SIG-M5 treated with dmso at 0.1 percent for 504 hours (cell line): Measurements from ENCODE around the gene RGR.

Source experiments
- DNase-seq: peaks from one replicate; lab custom pipeline; 2025; ENCODE audit not compliant: unreplicated experiment; lab: John Stamatoyannopoulos, UW

The RGR gene

DNA sequence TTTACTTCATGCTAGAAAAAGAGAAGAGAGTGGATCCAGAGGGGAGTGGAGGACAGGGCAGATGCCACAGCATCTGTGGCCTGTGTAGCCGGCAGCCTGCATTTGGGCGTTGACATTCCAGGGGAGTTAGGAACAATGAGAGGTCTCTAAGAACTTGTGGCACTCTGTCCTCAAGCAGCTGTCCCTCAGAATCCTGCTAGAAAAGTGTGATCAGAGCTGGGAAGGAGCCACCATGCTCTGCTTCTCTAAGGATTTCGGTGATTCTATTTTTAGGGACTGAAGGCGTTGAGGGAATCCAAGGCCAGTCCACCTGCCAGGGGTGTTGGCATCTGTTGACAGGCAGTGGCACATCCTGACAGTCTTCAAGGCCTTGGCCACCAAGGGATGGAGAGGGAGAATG is 27.1 kb upstream of the RGR start:
- DNase-seq, result no peak

DNA sequence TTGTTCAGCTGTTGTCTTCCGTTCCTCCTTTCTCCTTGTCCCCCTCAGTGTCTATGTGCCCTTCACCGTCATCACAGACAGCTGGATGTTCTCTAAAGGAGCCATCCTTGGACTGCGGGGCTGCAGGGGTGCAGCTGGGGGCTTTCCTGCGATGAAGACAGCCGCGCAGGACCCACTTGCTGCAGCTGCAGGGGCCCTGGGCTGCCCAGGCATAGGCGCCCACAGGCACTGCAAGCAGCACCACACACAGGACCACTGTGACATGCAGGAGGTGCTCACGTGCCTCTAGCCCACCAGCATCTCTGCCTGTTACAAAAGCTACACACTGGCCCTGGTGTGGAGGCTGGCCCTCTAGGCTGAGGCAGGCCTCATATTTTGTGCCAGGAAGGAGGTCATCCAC is 22.9 kb upstream of the RGR start:
- no peak for DNase-seq

DNA sequence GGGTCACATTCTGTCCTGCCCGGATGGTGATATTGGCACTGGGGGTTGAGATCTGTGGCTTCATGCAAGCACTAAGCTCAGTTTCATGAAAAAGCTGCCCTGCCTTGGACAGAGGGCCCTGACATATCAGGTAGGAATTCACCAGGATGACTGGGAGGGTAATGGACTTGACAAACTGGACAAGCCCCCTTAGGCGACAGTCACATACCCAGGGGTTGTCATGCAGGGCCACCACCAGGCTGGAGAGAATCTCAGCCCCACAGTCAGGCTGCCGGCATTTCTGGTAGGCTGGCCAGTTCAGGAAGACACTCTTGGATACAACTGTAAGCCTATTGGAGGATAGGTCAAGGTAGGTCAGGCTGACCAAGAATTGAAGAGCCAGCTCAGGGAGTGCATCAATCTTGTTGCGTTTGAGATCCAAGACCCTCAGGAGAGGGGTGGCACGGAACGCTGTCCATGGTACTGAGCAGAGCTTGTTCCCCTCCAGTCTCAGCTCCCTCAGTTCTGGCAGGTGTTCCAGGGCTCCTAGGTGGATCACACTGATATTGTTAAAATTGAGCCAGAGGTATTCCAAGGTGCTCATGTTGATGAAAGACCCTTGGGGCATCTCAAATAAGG is 20.3 kb upstream of the RGR start:
- DNase-seq, result no peak

DNA sequence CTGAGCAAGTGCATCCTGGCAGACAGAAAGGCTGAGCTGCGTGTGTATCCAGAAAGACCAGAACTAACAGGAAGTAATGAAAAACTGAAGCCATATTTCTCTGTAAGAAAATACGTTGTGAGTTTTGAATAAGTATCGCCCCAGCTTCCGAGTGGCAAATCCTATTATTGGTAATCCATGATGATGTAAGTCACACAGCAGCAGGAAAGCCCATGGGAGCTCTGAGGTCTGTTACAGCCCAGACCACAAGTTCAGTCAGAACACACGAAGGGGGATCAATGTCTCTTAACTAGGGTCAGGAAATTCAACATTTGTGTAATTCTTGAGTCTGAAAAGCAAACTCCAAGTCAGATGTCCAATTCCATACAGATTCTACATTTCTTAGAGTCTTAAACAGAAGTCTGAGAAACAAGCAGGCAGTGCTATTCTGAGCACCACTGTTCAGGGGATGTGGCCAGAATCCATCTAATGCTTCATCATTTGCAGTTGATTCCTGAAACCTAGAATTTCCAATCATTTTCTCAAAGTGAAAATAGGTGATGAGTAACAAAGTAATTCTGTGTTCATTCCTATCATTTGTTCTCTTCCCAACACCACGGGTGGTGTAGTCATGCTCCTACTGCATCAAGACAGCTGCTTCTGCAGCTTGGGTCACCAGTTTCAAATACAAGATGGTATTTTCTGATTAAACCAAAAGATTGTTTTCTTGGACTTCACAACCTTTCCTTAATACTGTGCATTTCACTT is 19.3 kb upstream of the RGR start, which contains the start of gene LRIT2:
Gene LRIT2, minus strand, starts transcription at position 118 of the 747 bp plus-strand sequence. Its CDS starts 24 bp downstream, at position 94.
- DNase-seq, result no peak

DNA sequence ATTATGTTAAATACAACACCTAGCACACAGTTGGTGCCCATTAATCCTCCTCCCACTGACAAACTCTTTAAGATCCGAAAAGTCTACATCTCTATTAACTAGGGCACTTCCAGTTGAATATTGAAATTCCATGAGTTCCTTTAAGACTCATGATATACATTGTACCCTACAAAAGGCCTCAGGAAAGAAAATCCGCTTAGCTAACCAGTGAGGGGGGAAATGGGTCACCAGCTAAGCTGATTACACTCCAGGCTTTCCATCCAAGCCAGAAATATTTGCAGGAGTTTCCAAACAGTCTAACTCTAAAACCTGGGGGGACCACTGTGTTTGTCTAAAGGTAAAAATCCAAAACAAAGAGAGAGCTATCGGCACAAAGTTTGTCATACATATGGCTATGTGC is 18.2 kb upstream of the RGR start:
- DNase-seq, result no peak

DNA sequence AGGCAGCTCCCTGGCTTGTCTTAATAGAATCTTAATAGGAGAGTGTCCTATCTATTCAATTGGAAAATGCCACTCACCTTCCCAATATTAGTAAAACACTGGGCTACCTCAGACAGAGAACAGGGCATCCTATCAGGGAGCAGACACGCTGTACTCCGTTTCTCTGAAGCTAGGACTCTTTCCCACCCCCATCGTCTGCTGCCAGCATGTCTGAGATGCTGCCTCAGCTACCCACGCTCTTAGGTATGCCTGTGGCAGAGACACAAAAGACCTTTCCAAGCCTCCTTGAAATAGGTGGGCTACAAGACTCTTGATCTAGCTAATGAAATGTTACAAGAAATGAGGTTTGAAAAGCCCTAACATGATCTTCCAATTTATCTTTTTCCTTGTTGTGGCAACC is 17.0 kb upstream of the RGR start:
- DNase-seq, result no peak

DNA sequence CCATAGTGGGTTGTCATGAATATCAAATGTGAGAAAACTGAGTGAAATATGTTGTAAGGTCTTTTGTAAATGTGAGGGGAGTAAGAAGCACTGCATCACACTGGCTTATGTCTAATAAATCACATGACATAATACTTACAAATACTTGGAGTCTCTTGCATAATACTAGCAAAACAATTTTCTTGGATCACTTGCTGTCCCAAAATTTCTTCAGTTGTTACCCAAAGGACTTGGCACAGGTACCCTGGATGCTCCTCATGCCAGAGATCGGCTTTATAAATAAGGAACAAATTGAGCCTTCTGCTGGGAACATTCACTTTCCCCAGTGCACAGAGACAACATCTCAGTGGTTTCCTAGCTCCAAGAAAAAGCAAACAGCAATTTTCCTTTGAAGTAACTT is 14.5 kb upstream of the RGR start:
- DNase-seq, result no peak

DNA sequence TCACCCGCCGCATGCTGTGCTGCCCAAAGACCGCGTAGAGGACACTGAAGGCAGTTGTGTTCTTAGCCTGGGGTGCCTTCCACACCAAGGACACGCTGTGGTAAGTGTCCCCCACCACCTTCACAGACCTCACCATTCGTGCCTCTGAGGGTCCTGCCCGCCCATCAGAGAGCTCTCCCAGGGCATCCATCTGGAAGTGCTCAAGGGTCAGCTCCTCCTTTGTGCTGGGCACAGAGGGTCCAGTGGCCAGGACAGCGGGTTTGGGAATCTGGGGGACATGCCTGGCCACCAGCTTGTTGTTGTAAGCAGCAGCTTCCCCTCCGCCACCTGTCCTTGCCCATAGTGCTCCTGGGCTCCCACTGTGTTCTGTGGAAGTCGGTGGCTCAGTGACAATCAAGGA is 12.5 kb upstream of the RGR start:
- DNase-seq, result no peak

DNA sequence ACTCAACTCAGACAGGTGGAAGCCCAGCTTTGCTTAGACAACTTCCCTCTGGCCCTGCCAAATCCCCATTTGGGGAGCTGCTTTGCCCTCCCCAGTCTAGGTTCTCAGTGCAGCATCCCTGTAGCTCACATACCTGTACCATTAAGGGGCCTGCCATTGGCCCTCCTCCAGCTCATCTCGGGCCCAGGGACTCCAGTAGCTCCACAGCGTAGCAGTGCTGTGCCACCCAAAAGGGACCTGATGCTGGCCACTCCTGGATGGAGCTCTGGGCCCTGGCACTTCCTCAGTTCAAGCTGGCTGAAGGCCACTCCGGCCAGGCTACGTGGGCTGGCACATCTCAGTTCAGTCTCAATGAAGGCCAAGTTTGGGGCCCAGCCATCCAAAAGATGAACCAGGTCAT is 10.9 kb upstream of the RGR start:
- no peak for DNase-seq

DNA sequence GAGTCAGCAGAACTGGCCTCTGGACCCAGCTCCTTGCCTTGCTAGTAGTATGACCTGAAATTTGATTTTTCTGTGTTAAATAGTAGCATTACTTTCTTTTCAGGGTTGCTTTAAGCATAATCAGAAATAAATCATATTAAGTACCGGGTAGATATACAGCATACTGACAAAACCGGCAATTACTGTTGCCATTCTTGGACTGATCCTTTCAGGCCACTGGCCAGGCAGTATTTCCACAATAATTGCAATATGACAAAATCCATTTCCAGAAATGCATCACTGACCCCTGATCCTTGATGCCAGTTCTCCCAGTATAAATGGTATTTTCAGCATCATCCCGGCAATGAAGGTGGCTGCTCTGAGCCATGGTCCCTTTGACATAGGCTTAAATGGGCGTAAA is 10.4 kb upstream of the RGR start:
- no peak for DNase-seq

DNA sequence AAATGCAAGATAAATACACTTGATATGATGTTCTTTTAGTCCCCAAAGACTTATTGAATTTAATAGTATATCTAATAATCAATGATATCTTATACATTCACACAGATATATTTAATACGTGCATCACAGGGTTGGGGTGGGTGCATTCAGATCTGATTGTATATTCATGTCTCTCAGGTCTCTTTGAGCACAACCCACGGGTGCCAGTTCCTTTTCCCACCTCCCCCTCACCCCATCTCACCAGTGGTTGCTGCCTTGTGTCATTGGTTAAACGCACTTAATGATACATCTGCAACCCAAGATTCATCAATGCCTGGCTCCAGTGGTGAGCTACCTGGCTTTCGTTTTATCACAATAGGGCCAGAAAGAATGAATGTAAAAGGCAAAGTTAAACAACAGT is 9.8 kb upstream of the RGR start:
- no peak for DNase-seq

DNA sequence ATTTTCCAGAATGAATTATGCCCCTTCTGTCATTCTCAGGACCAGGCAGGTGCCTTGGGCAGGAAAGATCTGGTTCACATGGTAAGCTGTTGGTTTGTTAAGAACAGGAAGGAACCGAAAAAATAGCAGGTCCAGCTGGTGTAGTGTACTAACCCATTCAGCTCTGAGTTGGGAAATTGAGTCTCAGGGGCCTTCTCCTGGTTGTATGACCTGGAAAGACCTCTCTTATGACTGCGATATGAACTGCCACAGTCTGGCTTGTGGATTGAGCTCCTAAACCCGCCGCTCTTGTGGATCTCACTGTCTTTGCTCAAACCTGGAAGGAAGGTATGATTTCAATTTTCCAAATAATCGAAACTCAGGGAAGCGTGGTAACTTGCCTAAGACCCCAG is 8.1 kb upstream of the RGR start:
- no peak for DNase-seq

DNA sequence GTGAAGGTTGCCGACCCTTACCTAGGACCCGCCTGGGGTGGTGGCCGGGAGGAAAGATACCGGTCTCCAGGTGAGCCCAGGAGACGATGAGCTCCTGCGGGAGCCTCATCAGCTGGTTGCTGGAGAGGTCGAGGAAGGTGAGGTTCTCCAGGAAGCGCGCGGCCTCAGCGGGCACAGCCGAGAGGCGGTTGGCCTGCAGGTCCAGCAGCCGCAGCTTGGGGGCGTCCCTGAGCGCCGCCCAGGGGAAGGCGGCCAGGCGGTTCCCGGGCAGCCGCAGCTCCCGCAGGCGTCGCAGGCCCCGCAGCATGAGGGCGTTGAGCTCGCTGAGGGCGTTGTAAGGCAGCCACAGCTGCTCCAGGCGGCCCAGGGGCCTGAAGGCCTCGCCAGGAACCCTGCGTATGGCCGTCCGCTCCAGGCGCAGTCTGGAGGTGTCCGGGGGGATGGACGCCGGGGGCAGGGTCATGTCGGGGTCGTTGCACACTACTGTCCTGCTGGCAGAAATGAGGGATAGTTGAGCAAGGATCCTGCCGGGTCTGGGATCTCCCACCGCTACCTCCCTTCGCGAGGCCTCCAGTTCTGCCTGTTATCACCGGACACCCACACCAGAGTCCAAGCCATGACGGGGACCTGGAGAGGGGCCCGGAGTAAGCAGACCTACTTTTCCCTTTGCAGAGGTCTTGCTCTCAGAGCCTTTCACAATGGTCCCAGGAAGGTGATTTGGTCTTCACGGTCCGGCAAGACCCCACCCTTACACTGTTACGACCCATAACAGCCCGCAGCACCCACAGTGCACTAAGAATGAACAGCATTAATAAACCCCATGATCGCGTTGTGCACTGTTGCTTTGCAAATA is 7.4 kb upstream of the RGR start:
- DNase-seq, result no peak

DNA sequence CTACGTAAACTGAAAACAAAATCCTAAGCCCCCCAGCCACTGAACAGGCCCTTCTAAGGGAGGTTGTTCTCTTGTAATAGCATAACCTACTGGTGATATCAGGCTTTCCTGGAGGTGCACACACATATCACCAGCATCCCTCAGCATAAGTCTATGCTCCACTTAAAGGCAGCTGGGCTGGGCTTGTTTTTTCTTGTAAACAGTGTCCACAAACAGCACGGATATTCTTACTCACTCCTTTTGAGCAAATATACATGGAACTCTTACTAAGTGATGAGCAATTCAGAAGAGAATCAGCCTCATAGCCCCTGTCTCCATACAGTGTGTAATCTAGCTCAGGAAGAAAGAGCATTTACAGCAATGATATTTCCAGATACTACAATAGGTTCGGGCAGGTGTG is 5.9 kb upstream of the RGR start:
- no peak for DNase-seq

DNA sequence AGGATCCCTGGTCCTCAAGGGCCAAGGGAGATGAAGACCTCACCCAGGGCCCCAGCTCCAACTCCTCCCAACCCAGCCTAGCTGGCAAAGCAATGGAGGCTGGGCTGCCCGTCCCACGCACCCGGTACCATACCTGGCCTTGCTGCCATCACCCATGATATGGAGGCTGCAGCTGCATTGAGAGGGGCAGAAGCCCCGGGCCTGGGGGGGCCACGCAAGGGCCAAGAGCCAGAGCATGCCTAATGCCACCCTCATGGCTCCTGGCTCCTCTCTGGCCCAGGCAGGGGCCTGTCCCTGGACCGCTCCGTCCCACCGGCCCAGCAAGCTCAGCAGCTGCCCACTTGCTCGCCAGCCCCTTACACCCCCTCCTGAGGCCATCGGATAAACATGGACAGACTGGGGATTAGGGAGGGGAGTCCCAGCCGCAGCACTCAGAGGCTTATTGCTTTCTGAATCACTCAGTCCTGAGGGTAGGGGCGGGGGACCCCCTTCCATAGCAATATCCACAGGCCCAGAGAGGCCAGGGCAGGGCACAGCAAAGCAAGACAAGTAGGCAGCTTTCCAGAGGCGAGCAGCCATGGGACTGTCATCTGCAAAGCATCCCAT is 3.6 kb upstream of the RGR start, which contains the start of gene LRIT1:
Gene LRIT1, minus strand, starts transcription at position 362 of the 606 bp plus-strand sequence. Its CDS starts 107 bp downstream, at position 255.
- DNase-seq, result no peak

DNA sequence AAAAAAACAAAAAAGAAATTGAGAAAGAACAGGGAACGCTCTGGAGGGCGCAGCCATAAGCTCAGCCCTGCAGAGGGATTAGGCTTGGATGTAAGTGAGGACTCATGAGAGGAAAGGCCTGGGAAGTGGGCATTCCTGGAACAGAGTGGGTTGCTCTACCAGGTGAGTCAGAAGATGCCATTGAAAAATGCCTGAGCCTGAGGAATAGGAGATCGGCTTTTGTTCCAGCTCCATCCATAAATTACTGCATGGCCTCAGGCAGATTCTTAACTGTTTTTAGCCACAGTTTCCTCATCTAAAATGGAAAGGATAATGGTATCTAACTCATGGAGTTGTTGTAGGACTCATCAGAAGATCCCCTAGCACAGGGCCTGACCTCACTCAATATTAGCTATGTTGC is 1.1 kb upstream of the RGR start:
- no peak for DNase-seq

DNA sequence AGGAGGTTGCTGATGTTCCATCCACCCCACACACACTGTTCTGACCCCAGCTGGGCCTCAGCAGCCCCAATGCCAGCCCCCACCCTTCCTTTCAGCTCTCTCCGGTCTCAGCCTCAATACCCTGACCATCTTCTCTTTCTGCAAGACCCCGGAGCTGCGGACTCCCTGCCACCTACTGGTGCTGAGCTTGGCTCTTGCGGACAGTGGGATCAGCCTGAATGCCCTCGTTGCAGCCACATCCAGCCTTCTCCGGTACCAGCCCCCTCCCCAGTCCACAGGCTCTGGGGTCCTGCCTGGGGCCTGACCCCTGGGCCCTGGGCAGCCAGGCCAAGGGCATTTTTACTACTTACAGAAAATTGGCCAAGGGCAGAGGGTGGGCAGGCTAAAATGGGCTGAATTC is 2.6 kb downstream of the RGR start:
- no peak for DNase-seq

DNA sequence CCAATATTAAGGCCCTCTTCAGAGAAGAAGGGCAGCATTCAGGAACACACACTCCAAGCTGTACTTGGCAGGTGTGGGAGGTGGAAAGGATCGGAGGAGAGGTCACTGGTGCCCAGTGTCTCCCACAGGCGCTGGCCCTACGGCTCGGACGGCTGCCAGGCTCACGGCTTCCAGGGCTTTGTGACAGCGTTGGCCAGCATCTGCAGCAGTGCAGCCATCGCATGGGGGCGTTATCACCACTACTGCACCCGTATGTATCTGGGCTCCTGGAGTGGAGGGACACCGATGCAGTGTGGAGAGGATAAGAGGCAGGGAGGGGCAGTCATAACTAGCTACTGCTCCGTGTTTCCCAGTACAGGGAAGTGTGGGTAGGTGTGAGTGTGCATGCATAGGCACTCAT is 3.9 kb downstream of the RGR start:
- DNase-seq, result no peak

DNA sequence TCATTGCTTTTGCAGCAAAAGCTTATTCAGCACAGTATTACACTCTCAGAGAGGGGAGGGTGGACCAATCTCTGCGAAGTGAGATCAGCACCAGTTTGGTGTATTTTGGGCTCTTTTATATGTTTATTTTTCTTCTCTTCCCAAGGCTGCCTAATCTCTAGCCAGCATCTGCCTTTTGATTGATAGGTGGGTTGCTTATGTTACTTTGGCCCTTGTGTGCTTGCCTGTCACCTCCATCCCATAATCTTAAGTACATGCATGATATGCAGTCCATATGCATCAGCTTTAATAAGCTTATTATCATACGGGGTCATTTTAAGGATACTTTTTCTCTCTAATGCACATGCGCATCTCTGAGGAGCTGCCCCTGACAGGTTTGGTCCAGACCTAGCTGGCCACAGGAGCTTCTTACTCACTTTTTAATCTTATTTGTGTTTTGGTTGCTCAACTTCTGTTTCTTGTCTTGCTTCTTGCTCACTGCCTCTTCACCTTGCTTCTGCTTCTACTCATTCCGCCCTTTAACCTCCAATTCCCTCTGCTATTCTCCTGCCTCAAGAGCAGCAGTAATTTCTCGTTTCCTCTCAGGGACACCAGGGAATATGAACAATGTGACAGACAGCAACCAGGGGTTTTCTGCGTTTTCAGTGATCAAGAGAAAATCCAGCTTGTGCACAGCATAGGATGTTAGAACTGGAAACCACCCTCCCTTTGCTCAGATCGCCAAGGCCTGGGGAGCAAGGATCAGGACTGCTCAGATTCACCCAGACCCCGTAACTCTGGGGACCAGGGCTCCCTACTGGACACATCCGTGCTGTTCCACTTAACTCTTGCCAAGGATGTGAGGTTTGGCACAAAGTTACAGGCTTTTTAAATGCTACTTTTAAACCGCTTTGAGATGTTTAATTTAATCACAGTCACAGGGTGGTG is 10.0 kb downstream of the RGR start:
- no peak for DNase-seq
